HG03066 (cell line): ENCODE measurements around the gene MARK4.
"Not testable (repeated sequence)": the region's sequence is repeated elsewhere in the genome, so short reads cannot be mapped to it uniquely, and the experiment has no call there.

ENCODE experiments used
- ATAC-seq: cut with Tn5 transposase; IDR thresholded peaks from one replicate; pipeline ENCODE4 v1.9.1; 2021; ENCODE audit warnings: low read depth; ENCODE audit not compliant: unreplicated experiment

The MARK4 gene

GRCh38 chr19:45250832-45251451 lies at the start of gene MARK4:
Gene MARK4, plus strand, starts transcription at chr19:45251271. Its CDS starts 318 bp downstream, at chr19:45251589.
- no peak for ATAC-seq

DNA sequence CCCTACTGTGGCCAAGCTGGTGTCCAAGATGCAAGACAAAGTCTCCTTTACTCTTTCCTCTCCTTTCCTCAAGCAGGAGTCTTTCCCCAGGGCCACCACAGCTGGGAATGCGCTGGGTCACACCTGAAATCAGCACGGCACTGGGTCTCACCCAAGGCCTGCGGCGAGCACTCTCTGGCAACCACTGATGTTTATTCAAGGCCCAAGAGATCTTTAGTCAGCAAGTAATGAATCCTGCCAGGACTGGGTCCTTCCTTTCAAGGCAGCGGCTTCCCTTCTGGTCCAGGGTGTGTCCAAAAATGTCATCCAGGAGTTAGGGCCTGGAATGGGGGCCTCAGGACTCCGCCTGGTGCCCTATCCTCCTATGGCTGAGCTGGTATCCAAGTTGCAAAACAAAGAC lies 48.4 kb upstream of the MARK4 start:
- no peak for ATAC-seq

DNA sequence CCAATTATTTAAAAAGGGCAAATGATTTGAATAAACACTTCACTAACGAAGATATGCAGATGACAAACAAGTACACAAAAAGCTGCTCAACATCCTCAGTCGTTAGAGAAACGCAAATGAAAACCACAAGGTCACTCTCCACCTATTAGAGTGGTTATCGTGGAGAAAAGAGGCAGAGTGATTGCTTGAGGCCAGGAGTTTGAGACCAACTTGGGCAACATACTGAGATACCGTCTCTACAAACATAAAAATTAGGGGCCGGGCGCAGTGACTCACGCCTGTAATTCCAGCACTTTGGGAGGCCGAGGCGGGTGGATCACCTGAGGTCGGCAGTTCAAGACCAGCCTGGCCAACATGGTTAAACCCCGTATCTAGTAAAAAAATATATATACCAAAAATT lies 45.3 kb upstream of the MARK4 start:
- no peak for ATAC-seq

DNA sequence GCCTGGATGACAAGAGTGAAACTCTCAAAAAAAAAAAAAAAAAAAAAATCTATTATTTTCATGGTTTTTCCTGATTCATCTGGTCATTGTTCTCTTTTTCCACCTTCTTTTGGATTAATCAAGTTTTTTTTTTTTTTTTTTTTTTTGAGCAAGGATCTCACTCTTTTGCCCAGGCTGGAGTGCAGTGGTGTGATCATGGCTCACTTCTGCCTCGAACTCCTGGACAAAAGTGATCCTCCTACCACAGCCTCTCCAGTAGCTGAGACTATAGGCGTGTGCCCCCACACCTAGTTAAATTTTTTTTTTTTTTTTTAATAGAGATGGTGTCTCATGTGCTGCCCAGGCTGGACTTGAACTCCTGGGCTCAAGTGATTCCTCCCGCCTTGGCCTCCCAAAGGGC lies 44.7 kb upstream of the MARK4 start:
- no peak for ATAC-seq

DNA sequence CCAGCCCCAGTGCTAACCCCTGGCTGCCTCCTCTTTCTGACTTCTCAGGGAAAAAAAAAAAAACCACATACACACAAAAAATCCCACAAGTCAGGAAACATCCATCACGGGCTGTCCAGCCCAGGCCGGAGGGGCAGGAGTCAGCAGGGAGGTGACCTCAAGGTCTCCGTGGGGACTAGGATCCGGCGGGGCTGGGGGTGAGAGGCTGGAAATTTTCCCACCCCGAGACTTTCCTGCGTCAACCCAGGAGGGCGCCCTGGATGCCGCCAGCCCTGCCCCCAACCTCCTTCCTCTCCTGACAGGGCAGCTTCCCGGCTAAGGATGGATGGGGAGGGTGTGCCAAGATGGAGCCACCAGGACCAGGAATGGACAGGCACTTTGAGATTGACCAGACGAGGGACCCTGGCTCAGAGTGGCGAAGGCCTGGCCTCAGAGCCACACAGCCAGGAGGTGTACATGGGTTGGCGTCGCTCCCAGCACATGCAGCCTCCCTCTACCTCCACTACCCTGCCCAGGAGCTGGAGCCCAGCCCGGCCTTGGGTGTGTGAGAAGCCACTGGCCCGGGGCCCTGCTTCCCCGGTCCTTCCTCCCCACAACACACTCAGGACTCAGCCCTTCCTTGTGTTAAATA lies 39.2 kb upstream of the MARK4 start:
- ATAC-seq, result no peak

GRCh38 chr19:45213031-45213430 lies 38.0 kb upstream of the MARK4 start:
- no peak for ATAC-seq

- no peak for ATAC-seq
Measured at GRCh38 chr19:45215391-45216191, 35.5 kb upstream of the MARK4 start.

DNA sequence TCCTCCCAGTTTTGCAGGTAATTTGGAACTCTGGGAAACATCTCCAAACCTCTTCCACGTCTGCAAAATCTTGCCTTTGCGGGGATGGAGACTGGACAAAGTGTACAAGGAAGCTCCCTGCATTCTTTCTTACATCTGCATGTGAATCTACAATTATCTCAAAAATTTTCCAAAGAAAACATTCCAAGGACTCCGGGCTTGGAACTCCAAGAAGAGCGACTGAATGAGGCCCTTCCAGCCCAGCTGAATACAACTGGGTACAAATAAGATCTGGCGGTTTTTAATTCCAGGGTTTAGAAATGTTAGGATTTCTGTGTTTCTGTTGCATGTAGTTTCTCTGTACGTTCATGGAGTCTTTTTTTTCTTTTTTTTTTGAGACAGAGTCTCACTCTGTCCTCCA lies 34.4 kb upstream of the MARK4 start:
- ATAC-seq, result no peak

DNA sequence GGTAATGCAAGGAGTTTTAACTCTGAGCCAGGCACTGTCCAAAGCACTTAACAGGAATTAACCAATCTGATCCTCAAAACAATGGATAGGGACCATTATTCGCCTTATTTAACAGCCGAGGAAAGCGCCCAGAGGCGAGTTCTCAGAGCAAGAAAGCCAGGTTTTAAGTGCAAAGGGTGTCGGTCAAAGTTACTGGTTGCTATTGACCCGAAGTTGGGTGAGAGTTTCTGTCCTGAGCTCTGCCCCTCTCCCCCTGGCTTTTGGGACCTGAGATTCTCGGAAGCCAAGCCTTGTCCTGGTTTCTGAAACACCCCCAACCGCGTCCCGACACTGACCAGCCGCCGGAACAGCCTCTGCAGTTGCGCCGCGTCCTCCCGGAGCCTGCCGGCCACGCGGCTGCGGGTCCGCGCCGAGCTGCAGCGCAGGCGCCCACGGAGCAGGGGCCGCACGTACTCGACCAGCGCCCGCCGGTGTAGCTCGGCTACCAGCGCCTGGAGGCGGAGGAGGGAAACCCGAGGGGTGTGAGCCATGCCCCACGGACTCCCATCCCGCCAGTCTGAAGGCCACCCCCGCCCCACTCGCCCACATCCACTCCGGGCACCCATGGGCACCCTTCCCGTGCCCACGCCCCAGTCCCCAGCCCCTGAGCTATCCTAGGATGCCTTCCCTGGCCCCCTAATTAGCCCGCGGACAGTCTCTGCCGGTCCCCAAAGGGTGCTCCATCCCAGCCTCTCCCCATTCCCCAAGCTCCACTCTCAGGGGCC lies 33.7 kb upstream of the MARK4 start:
- ATAC-seq, result no peak

DNA sequence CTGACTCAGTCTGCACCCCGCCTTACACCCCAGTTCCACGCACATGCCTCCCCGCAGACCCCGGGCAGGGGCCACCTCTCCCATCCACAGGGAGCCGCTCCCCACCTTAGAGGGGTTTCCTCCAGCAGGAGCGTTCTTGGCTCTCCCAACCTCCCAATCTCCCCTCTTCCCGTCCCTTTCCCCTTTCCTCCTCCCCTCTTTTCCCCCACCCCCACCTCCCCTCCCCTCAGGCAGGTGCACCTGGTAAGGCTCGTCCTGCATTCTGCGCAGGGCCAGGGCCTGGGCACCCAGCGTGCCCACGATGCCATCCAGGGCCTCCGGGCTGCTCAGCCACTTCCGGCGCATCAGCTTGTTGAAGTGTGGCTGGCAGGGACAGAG lies 33.1 kb upstream of the MARK4 start:
- no peak for ATAC-seq

DNA sequence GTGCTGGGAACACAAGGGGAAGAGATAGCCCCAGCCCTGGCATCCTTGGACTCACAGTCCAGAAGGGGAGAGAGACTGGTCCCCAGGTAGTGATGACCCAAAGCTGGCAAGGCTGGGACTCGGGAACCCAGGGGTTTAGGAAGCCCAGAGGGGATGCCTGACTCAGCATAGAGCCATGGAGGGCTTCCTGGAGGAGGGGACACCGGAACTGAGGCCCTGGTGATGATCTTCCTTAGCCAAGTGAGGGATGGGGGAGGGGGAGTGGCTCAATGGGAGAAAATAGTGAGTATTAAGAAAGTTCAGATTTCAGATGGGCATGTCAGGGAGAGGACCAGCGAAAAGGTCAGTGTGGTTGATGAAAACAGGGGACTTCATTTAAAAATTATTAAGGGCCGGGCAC lies 32.6 kb upstream of the MARK4 start:
- no peak for ATAC-seq

DNA sequence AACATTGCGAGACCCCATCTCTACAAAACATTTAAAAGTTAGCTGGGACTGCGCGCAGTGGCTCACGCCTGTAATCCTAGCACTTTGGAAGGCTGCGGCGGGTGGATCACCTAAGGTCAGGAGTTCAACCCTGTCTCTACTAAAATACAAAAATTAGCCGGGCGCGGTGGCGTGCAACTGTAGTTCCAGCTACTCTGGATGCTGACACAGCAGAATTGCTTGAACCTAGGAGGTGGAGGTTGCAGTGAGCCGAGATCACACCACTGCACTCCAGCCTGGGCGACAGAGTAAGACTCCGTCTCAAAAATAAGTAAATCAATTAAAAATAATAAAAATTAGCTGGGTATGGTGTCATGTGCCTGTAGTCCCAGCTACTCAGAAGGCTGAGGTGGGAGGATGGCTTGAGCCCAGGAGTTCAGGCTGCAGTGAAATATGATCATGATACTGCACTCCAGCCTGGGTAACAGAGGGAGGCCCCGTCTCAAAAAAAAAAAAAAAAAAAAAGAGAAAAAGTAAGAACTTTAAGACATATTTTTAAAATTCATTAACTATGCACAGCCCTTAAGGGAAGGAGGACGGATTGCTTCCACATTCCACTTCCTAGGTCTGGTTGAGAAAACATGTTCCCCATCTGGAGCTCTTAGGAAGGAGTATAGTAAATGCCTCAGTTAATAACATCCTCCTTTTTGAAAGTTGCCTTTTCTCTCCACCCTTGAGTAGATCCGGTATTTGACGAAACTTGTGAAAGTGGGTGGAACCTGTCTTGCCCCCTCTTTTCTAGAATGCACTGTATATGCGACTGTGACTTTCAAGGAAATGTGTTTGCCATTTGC lies 31.9 kb upstream of the MARK4 start:
- no peak for ATAC-seq

- ATAC-seq, result no peak
Measured at GRCh38 chr19:45222724-45223123, 28.3 kb upstream of the MARK4 start.

DNA sequence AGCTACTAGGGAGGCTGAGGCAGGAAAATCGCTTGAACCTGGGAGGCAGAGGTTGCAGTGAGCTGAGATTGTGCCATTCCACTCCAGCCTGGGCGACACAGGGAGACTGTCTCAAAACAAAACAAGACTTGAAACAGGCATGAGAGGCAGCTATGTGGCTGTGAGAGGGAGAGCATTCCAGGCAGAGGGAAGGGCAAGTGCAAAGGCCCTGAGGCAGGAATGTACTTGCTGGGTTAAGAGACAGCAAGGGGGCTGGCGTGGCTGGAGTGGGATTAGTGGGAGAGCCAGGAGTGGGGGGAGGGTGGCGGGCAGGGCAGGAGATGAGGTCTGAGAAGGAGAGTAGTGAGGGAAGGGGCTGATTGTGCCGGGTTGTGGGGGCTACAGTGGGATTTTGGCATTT lies 27.2 kb upstream of the MARK4 start:
- ATAC-seq, result no peak

DNA sequence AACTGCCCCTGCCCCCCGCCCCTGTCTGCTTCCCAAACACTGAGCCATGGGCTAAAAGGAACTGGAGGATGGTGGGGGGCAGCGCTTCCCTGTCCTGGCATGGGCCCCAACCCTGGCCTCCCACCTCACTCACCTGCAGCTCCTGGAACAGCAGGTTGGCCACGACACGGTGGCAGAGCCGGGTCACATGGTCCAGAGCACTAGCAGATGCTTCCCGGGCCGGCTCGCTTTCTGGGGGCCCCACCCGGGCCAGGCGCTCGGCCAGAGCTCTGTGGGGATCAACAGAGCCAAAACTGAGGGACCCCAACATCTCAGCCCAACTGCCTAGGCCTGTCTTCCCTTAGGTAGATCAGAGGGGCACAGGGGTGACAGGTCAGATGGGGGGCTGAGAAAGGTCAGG lies 26.4 kb upstream of the MARK4 start:
- no peak for ATAC-seq

DNA sequence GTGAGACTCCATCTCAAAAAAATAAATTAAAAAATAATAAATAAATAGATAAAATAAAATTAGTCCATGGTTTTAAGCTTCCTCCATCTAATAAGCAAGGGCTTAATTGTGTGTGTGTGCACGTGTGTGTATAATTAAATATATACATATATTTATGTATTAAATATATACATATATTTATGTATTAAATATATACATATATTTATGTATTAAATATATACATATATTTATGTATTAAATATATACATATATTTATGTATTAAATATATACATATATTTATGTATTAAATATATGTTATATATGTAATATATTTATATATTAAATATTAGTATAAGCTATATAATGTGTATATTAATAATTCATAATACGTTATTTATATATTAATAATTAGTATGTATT lies 22.0 kb upstream of the MARK4 start:
- not testable (repeated sequence) for ATAC-seq

- ATAC-seq, result no peak
Measured at GRCh38 chr19:45231891-45232290, 19.2 kb upstream of the MARK4 start.

DNA sequence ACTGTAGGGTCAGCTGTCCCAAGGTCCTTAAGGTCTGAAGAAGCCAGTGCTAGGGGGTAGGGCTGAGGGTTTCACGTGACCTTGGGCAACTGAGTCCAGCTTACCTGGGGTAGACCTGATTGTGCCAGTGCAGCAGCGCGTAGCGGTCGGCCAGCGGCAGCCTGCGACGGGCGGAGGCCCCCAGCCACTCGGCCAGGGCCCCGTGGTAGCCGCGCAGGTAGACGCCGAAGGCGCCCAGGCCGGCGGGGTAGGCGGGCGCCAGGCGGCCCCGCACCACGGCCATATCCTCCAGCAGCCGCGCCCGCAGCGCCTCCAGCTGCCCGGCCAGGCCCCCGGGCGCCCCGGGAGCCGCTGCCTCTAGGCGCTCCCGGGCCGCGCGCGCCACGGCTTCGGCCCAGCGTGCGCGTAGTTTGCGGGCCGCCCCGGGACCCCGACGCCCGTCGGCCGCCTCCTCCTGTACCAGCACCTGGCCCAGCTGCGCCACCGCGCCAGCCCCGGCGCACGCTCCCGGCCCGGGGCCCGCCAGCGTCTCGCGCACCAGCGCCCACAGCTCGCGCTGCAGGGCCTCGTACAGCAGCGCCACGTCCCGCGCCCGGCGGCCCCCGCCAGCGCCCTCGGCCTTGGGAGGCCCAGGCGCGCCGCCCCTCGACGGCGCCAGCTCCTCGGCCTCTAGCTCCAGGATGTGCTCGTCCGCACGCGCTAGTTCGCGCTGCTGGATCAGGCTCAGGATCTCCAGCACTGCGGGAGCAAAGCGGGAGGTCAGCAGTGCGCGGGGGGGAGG lies 16.8 kb upstream of the MARK4 start:
- no peak for ATAC-seq

- ATAC-seq, result no peak
Measured at GRCh38 chr19:45235485-45235884, 15.6 kb upstream of the MARK4 start.

GRCh38 chr19:45238556-45238955 lies 12.5 kb upstream of the MARK4 start:
- no peak for ATAC-seq
